OCI-LY7 (cell line): Measurements from ENCODE around the gene TNIK.

Experiments
- EZH2phosphoT487 ChIP-seq: fragments of 200-600 bp; sonication (generic); IDR thresholded peaks from 2 replicates; pipeline ENCODE4 v1.6.1; 2018; ENCODE audit warnings: low read depth, borderline replicate concordance, mild to moderate bottlenecking, mixed run types, antibody characterized with exemption, low read length, moderate library complexity, mixed read lengths
- TF ChIP-seq, protein P1 (sequence below): fragments of 200-600 bp; sonication (generic); conservative IDR thresholded peaks from 2 replicates; pipeline ENCODE4 v1.5.1; 2014; ENCODE audit warnings: mild to moderate bottlenecking, antibody characterized with exemption, low read length, moderate library complexity, mixed read lengths

DNA sequence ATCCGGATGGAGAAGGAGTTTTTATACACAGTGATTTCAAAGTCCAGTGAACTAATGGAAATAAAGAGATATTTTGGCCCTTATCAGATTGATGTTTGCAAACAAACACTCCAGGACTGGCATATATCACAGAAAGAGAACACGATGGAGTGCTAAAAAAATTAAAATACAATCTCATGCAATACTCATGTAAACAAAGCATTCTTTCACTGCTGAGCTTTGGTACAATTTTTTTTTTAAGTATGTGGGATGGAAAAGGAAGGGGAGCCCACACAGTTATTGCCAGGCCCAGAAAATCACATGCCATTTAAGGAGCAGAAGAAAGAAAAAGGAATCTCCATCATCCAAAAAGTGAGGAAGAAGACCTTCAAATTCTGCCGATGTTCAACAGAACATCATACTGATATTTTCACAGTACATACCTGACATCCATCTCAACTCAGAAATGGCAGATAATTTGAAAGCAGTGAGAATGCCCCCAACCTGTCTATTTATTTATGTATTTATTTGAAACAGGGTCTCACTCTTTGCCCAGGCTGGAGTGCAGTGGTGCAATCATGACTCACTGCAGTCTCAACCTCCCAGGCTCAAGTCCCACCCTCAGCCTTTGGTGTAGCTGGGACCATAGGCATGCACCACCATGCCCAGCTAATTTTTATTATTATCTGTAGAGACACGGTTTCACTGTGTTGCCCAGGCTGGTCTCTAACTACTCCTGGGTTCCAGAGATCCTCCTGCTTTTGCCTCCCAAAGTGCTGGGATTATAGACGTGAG, 326.2 kb downstream of the TNIK start:
- TF ChIP-seq, protein P1, sequence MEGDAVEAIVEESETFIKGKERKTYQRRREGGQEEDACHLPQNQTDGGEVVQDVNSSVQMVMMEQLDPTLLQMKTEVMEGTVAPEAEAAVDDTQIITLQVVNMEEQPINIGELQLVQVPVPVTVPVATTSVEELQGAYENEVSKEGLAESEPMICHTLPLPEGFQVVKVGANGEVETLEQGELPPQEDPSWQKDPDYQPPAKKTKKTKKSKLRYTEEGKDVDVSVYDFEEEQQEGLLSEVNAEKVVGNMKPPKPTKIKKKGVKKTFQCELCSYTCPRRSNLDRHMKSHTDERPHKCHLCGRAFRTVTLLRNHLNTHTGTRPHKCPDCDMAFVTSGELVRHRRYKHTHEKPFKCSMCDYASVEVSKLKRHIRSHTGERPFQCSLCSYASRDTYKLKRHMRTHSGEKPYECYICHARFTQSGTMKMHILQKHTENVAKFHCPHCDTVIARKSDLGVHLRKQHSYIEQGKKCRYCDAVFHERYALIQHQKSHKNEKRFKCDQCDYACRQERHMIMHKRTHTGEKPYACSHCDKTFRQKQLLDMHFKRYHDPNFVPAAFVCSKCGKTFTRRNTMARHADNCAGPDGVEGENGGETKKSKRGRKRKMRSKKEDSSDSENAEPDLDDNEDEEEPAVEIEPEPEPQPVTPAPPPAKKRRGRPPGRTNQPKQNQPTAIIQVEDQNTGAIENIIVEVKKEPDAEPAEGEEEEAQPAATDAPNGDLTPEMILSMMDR = no peak
- no peak for TF ChIP-seq EZH2phosphoT487
